NCI-H446 treated with DMSO at 0.1 percent for 48 hours (cell line): Measurements from ENCODE around the gene CCDC12.
"Not testable (repeated sequence)": the region's sequence is repeated elsewhere in the genome, so short reads cannot be mapped to it uniquely, and the experiment has no call there.

Experiments
- DNase-seq: peaks from one replicate; lab custom pipeline; 2025; lab: John Stamatoyannopoulos, UW

CCDC12 gene

GRCh38 chr3:46979958-46980497, 3.5 kb upstream of the CCDC12 start:
- no peak for DNase-seq

- DNase-seq = peak; percentile 75
These were observed 2.7 kb upstream of the CCDC12 start, which contains the start of gene NBEAL2 for GRCh38 chr3:46978985-46979944. NBEAL2 (plus strand) TSS chr3:46979666; CDS start chr3:46979862, 196 bp downstream.

- no peak for DNase-seq
These were observed 1.8 kb upstream of the CCDC12 start for GRCh38 chr3:46978381-46978780.

GRCh38 chr3:46977811-46978195, 1.3 kb upstream of the CCDC12 start:
- no peak for DNase-seq

GRCh38 chr3:46974421-46975171, 1.9 kb downstream of the CCDC12 start:
- DNase-seq = no peak

- DNase-seq = no peak
These were observed 4.1 kb downstream of the CCDC12 start for GRCh38 chr3:46972396-46972795.

GRCh38 chr3:46971742-46972141, 4.8 kb downstream of the CCDC12 start:
- no peak for DNase-seq

GRCh38 chr3:46971151-46971550, 5.4 kb downstream of the CCDC12 start:
- no peak for DNase-seq

GRCh38 chr3:46970391-46971091, 6.0 kb downstream of the CCDC12 start:
- DNase-seq = no peak

- no peak for DNase-seq
These were observed 7.6 kb downstream of the CCDC12 start for GRCh38 chr3:46968783-46969428.

GRCh38 chr3:46966811-46967210, 9.7 kb downstream of the CCDC12 start:
- no peak for DNase-seq

- DNase-seq = no peak
These were observed 11.4 kb downstream of the CCDC12 start for GRCh38 chr3:46965151-46965550.

GRCh38 chr3:46964038-46964590, 12.4 kb downstream of the CCDC12 start:
- not testable (repeated sequence) for DNase-seq

- DNase-seq = no peak
These were observed 13.6 kb downstream of the CCDC12 start for GRCh38 chr3:46962990-46963389.

- DNase-seq = no peak
These were observed 14.1 kb downstream of the CCDC12 start for GRCh38 chr3:46962427-46962826.

- DNase-seq = no peak
These were observed 15.7 kb downstream of the CCDC12 start for GRCh38 chr3:46960835-46961234.

- DNase-seq = no peak
These were observed 16.4 kb downstream of the CCDC12 start for GRCh38 chr3:46960081-46960701.

- DNase-seq = no peak
These were observed 17.4 kb downstream of the CCDC12 start for GRCh38 chr3:46959161-46959511.

- DNase-seq = no peak
These were observed 17.9 kb downstream of the CCDC12 start for GRCh38 chr3:46958467-46959160.
